ENCODE results near the gene ANKRD13A.
"Not testable (repeated sequence)": the region's sequence is repeated elsewhere in the genome, so short reads cannot be mapped to it uniquely, and the experiment has no call there.

Gene ANKRD13A

GRCh38 chr12:110001596-110001995, 2.4 kb downstream of the ANKRD13A start:
- FAIRE-seq, result no peak
- DNase-seq (ENCODE audit: insufficient read length, low spot score), result no peak
- no peak for TF ChIP-seq TAF1 (IDR thresholded peaks at IDR 0.05; ENCODE audit: low read depth, low read length)
- TF ChIP-seq PAX5 (IDR thresholded peaks at IDR 0.05; ENCODE audit: insufficient read depth, low read length, severe bottlenecking), result no peak
- TF ChIP-seq SPI1 (IDR thresholded peaks at IDR 0.05; ENCODE audit: low read depth, low read length), result no peak
- TF ChIP-seq POLR2A (IDR thresholded peaks at IDR 0.05; ENCODE audit: low read depth, low read length), result no peak
- TF ChIP-seq POLR2AphosphoS5 (IDR thresholded peaks at IDR 0.05; ENCODE audit: low read depth, low read length), result no peak
- no peak for TF ChIP-seq POU2F2 (IDR thresholded peaks at IDR 0.05; ENCODE audit: low read depth, low read length)

- TF ChIP-seq POLR2A (IDR thresholded peaks at IDR 0.05; ENCODE audit: low read depth, low read length) (no peak; the same call in 1 of the 2 replicates), SPI1 (IDR thresholded peaks at IDR 0.05; ENCODE audit: low read depth, low read length) (no peak), PAX5 (IDR thresholded peaks at IDR 0.05; ENCODE audit: insufficient read depth, low read length, severe bottlenecking) (no peak), TAF1 (IDR thresholded peaks at IDR 0.05; ENCODE audit: low read depth, low read length) (no peak)
- FAIRE-seq (no peak), DNase-seq (ENCODE audit: insufficient read length, low spot score) (no peak)
Observed at GRCh38 chr12:110002676-110003515, 3.7 kb downstream of the ANKRD13A start.

GRCh38 chr12:110004598-110004997, 5.4 kb downstream of the ANKRD13A start:
- DNase-seq (ENCODE audit: insufficient read length, low spot score), result no peak
- peak; percentile 84 for FAIRE-seq
- TF ChIP-seq POU2F2 (IDR thresholded peaks at IDR 0.05; ENCODE audit: low read depth, low read length) (no peak), PAX5 (IDR thresholded peaks at IDR 0.05; ENCODE audit: insufficient read depth, low read length, severe bottlenecking) (no peak), TAF1 (IDR thresholded peaks at IDR 0.05; ENCODE audit: low read depth, low read length) (no peak), POLR2A (IDR thresholded peaks at IDR 0.05; ENCODE audit: low read depth, low read length) (no peak), POLR2AphosphoS5 (IDR thresholded peaks at IDR 0.05; ENCODE audit: low read depth, low read length) (no peak), SPI1 (IDR thresholded peaks at IDR 0.05; ENCODE audit: low read depth, low read length) (no peak)

- DNase-seq (ENCODE audit: insufficient read length, low spot score) (no peak), FAIRE-seq (peak; percentile 81)
- TF ChIP-seq POLR2AphosphoS5 (IDR thresholded peaks at IDR 0.05; ENCODE audit: low read depth, low read length) (no peak), POU2F2 (IDR thresholded peaks at IDR 0.05; ENCODE audit: low read depth, low read length) (peak; percentile 63; the same call in 1 of the 2 replicates), SPI1 (IDR thresholded peaks at IDR 0.05; ENCODE audit: low read depth, low read length) (peak; percentile 42; the same call in 1 of the 2 replicates), POLR2A (IDR thresholded peaks at IDR 0.05; ENCODE audit: low read depth, low read length) (no peak), TAF1 (IDR thresholded peaks at IDR 0.05; ENCODE audit: low read depth, low read length) (no peak)
Observed at GRCh38 chr12:110005319-110005973, 6.2 kb downstream of the ANKRD13A start.

- FAIRE-seq, result no peak
- no peak for DNase-seq (ENCODE audit: insufficient read length, low spot score)
- TF ChIP-seq POU2F2 (IDR thresholded peaks at IDR 0.05; ENCODE audit: low read depth, low read length), result no peak
- no peak for TF ChIP-seq TAF1 (IDR thresholded peaks at IDR 0.05; ENCODE audit: low read depth, low read length)
- TF ChIP-seq POLR2AphosphoS5 (IDR thresholded peaks at IDR 0.05; ENCODE audit: low read depth, low read length), result no peak
- TF ChIP-seq POLR2A (IDR thresholded peaks at IDR 0.05; ENCODE audit: low read depth, low read length), result no peak
- TF ChIP-seq SPI1 (IDR thresholded peaks at IDR 0.05; ENCODE audit: low read depth, low read length), result no peak
- no peak for TF ChIP-seq PAX5 (IDR thresholded peaks at IDR 0.05; ENCODE audit: insufficient read depth, low read length, severe bottlenecking)
Observed at GRCh38 chr12:110006115-110006514, 6.9 kb downstream of the ANKRD13A start.

- no peak for FAIRE-seq
Observed at GRCh38 chr12:110007881-110008280, 8.7 kb downstream of the ANKRD13A start.

GRCh38 chr12:110008681-110009398, 9.6 kb downstream of the ANKRD13A start:
- DNase-seq (ENCODE audit: insufficient read length, low spot score); FAIRE-seq: not testable (repeated sequence)

More at GRCh38 chr12:110007881-110008280, 8.7 kb downstream of the ANKRD13A start:
- no peak for TF ChIP-seq POU2F2 (IDR thresholded peaks at IDR 0.05; ENCODE audit: low read depth, low read length)
- no peak for TF ChIP-seq POLR2A (IDR thresholded peaks at IDR 0.05; ENCODE audit: low read depth, low read length)
- no peak for TF ChIP-seq TAF1 (IDR thresholded peaks at IDR 0.05; ENCODE audit: low read depth, low read length)
- TF ChIP-seq PAX5 (IDR thresholded peaks at IDR 0.05; ENCODE audit: insufficient read depth, low read length, severe bottlenecking), result no peak
- TF ChIP-seq POLR2AphosphoS5 (IDR thresholded peaks at IDR 0.05; ENCODE audit: low read depth, low read length), result no peak
- no peak for DNase-seq (ENCODE audit: insufficient read length, low spot score)

GRCh38 chr12:110010853-110011723, 11.9 kb downstream of the ANKRD13A start:
- TF ChIP-seq PAX5 (IDR thresholded peaks at IDR 0.05; ENCODE audit: insufficient read depth, low read length, severe bottlenecking) (no peak), SPI1 (IDR thresholded peaks at IDR 0.05; ENCODE audit: low read depth, low read length) (no peak), POU2F2 (IDR thresholded peaks at IDR 0.05; ENCODE audit: low read depth, low read length) (0 out of 2 replicates have a peak, but pooled peaks have one; percentile 50), POLR2AphosphoS5 (IDR thresholded peaks at IDR 0.05; ENCODE audit: low read depth, low read length) (peak; percentile 55; the same call in 1 of the 2 replicates), POLR2A (IDR thresholded peaks at IDR 0.05; ENCODE audit: low read depth, low read length) (peak; percentile 65), TAF1 (IDR thresholded peaks at IDR 0.05; ENCODE audit: low read depth, low read length) (peak; percentile 47; the same call in 1 of the 2 replicates)

More at GRCh38 chr12:110010853-110011723, 11.9 kb downstream of the ANKRD13A start:
- DNase-seq (ENCODE audit: insufficient read length, low spot score), result no peak
- peak; percentile 90 for FAIRE-seq
